Gastroesophageal sphincter (tissue), 3 donors: Measurements from ENCODE around the gene RARRES2.

Source experiments
- CTCF ChIP-seq, 4 experiments: fragments of 200-600 bp in 2 of 4; fragments of 450-650 bp in 2 of 4; sonication (generic) in 1 of 4; IDR thresholded peaks; one replicate each; pipeline ENCODE4 v1.5.1; 2017 to 2019; ENCODE audit warnings: antibody characterized with exemption in 4 of 4, mild to moderate bottlenecking in 2 of 4, moderate library complexity in 2 of 4
- EP300 ChIP-seq: sonication (generic); formaldehyde crosslinking; IDR thresholded peaks from one replicate; pipeline ENCODE4 v1.6.1; 2017; ENCODE audit warnings: antibody characterized with exemption, mild to moderate bottlenecking
- POLR2A ChIP-seq, 2 donors: fragments of 450-650 bp; IDR thresholded peaks; one replicate each; pipeline ENCODE4 v1.6.1; 2017; ENCODE audit warnings: antibody characterized with exemption in 2 of 2, mild to moderate bottlenecking in 2 of 2, moderate library complexity in 1 of 2
- POLR2AphosphoS5 ChIP-seq: sonication (generic); formaldehyde crosslinking; IDR thresholded peaks from one replicate; pipeline ENCODE4 v1.6.1; 2017; ENCODE audit warnings: antibody characterized with exemption

GRCh38 chr7:150333659-150334058 lies 7.8 kb downstream of the RARRES2 start:
- TF ChIP-seq POLR2AphosphoS5, result no peak
- TF ChIP-seq CTCF (IDR thresholded peaks at IDR 0.05), result no peak
- TF ChIP-seq POLR2A (IDR thresholded peaks at IDR 0.05), result no peak
- TF ChIP-seq EP300, result no peak
